ENCODE data around the gene FRRS1L.

FRRS1L gene

GRCh38 chr9:109109967-109110328 is 57.1 kb downstream of the FRRS1L start:
- peak; percentile 66 for DNase-seq (ENCODE audit: low read depth)
- no peak overlapping the region for H3K4me3 ChIP-seq (ENCODE audit: low read depth, low read length)

GRCh38 chr9:109108318-109108717 is 58.7 kb downstream of the FRRS1L start:
- H3K4me3 ChIP-seq (ENCODE audit: low read depth, low read length): no peak overlapping the region
- peak; percentile 76 for DNase-seq (ENCODE audit: low read depth)
- TF ChIP-seq CTCF (conservative IDR thresholded peaks at IDR 0.05; ENCODE audit: low read depth, low read length): no peak

More at GRCh38 chr9:109109967-109110328, 57.1 kb downstream of the FRRS1L start:
- TF ChIP-seq CTCF (conservative IDR thresholded peaks at IDR 0.05; ENCODE audit: low read depth, low read length): no peak

GRCh38 chr9:109107402-109108240 is 59.4 kb downstream of the FRRS1L start:
- TF ChIP-seq CTCF (conservative IDR thresholded peaks at IDR 0.05; ENCODE audit: low read depth, low read length): no peak
- no peak overlapping the region for H3K4me3 ChIP-seq (ENCODE audit: low read depth, low read length)
- peak; percentile 80 for DNase-seq (ENCODE audit: low read depth)

- peak; percentile 74 for DNase-seq (ENCODE audit: low read depth)
- H3K4me3 ChIP-seq (ENCODE audit: low read depth, low read length): no peak overlapping the region
- TF ChIP-seq CTCF (conservative IDR thresholded peaks at IDR 0.05; ENCODE audit: low read depth, low read length): no peak
Observed at GRCh38 chr9:109101810-109102209, 65.2 kb downstream of the FRRS1L start.

GRCh38 chr9:109101202-109101595 is 65.8 kb downstream of the FRRS1L start:
- DNase-seq (ENCODE audit: low read depth): no peak
- no peak overlapping the region for H3K4me3 ChIP-seq (ENCODE audit: low read depth, low read length)
- TF ChIP-seq CTCF (conservative IDR thresholded peaks at IDR 0.05; ENCODE audit: low read depth, low read length): no peak

- TF ChIP-seq CTCF (conservative IDR thresholded peaks at IDR 0.05; ENCODE audit: low read depth, low read length): no peak
- H3K4me3 ChIP-seq (ENCODE audit: low read depth, low read length): no peak overlapping the region
- no peak for DNase-seq (ENCODE audit: low read depth)
Observed at GRCh38 chr9:109100543-109101201, 66.4 kb downstream of the FRRS1L start.

Measured in choroid plexus epithelial cell (primary cell).